Activated B cell treated with CpG ODN at 0.5 μM for 24 hours (primary cell): Measurements from ENCODE around the gene SDHAF4. TPM values are rescaled to one million over a fixed set of nuclear protein-coding genes. Genes with fewer than 3 reads are reported as not detected.
"Not testable (repeated sequence)": the region's sequence is repeated elsewhere in the genome, so short reads cannot be mapped to it uniquely, and the experiment has no call there.

Source experiments
- ATAC-seq: fragments of 200-7000 bp; cut with Tn5 transposase; one replicate; pipeline ENCODE4 v1.10.0; 2021; ENCODE audit warnings: low read depth, mild to moderate bottlenecking, moderate library complexity
- CTCF ChIA-PET: fragments of 350-600 bp; sonication (Branson Sonifier 250); formaldehyde crosslinking; loops from one replicate; lab custom pipeline; 2021; ENCODE audit warnings: antibody characterized with exemption; lab: Charles Lee
- POLR2A ChIA-PET: fragments of 350-600 bp; sonication (Branson Sonifier 250); formaldehyde crosslinking; loops from one replicate; lab custom pipeline; 2021; ENCODE audit warnings: antibody characterized with exemption; lab: Charles Lee
- DNase-seq: peaks from one replicate; pipeline ENCODE4 v3.0.0; 2022
- H3K27ac Mint-ChIP-seq: one replicate; pipeline ENCODE4 v1.8.0; 2020; ENCODE audit warnings: mixed read lengths
- H3K27me3 Mint-ChIP-seq: one replicate; pipeline ENCODE4 v1.8.0; 2021; ENCODE audit warnings: mixed read lengths
- H3K36me3 Mint-ChIP-seq: one replicate; pipeline ENCODE4 v1.8.0; 2021; ENCODE audit warnings: low read depth, mixed read lengths
- H3K4me1 Mint-ChIP-seq: one replicate; pipeline ENCODE4 v1.8.0; 2021; ENCODE audit warnings: mixed read lengths
- H3K4me3 Mint-ChIP-seq: one replicate; pipeline ENCODE4 v1.8.0; 2020; ENCODE audit warnings: mild to moderate bottlenecking, mixed read lengths
- H3K9me3 Mint-ChIP-seq: one replicate; pipeline ENCODE4 v1.8.0; 2020; ENCODE audit warnings: mixed read lengths
- intact Hi-C: fragments of 100-400 bp; cut with micrococcal nuclease; formaldehyde crosslinking; loops from one replicate; pipeline ENCODE4 v1.15.1; 2024
- total RNA-seq: library from RNA; stranded (reverse); gene quantifications from 2 replicates; pipeline ENCODE4 v1.2.3, GENCODE V29; 2022
- TF ChIP-seq, protein P1 (sequence below): fragments of 200-600 bp; IDR thresholded peaks from one replicate; pipeline ENCODE4 v1.8.0; 2022; ENCODE audit warnings: antibody characterized with exemption, mild to moderate bottlenecking

SDHAF4 gene
- total RNA-seq, 1 donor from 2014 or later: 7.6 TPM

DNA sequence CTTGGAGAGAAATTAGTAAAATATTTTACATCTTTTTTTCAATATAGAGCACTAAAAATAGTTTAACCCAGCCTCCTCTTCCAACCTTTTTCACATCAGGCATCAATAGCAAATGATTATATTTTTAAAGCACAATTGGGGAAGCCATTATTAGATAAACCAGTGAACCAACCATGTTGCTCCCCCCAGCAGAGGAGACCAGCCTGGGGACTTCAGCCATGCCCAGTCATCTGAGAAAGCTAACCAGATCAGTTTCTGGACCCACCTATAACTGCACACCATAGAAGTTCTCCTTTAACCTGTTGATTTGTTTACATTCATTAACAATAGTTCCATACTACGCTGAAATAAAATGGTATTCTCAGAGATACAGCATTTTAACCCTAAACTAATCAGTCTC lies 13.8 kb upstream of the SDHAF4 start:
- Mint-ChIP-seq H3K27me3 (no peaks in the 10 kb centered on the region), H3K27ac (no peak overlapping the region), H3K4me3 (no peak overlapping the region), H3K9me3 (no peaks in the 10 kb centered on the region), H3K36me3 (no peaks in the 10 kb centered on the region), H3K4me1 (no peaks in the 10 kb centered on the region)
- intact Hi-C loops: no loop called here
- no peak for DNase-seq
- ChIA-PET CTCF (no interaction called here), POLR2A (no interaction called here)
- no peak for ATAC-seq
- TF ChIP-seq, protein P1, sequence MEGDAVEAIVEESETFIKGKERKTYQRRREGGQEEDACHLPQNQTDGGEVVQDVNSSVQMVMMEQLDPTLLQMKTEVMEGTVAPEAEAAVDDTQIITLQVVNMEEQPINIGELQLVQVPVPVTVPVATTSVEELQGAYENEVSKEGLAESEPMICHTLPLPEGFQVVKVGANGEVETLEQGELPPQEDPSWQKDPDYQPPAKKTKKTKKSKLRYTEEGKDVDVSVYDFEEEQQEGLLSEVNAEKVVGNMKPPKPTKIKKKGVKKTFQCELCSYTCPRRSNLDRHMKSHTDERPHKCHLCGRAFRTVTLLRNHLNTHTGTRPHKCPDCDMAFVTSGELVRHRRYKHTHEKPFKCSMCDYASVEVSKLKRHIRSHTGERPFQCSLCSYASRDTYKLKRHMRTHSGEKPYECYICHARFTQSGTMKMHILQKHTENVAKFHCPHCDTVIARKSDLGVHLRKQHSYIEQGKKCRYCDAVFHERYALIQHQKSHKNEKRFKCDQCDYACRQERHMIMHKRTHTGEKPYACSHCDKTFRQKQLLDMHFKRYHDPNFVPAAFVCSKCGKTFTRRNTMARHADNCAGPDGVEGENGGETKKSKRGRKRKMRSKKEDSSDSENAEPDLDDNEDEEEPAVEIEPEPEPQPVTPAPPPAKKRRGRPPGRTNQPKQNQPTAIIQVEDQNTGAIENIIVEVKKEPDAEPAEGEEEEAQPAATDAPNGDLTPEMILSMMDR: no peak

DNA sequence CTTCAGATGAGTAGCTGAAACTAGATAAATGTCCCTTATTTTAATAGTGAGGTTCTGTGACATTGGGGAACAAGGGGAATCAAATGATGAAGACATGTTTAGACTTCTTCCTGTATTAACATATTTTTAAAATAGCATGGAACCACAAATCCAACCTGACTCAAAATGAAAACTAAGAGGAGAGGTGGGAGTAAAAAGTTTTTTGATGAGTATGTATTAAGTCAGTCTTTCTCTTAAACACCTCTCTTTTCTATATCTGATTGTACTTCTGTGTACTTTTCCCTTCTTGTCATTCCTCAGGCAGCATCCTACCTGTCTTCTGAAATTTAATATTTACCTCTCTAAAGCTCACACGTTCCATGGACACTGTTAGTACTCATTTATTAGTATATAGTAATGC lies 8.7 kb upstream of the SDHAF4 start:
- no peak for ATAC-seq
- POLR2A ChIA-PET: no interaction called here

DNA sequence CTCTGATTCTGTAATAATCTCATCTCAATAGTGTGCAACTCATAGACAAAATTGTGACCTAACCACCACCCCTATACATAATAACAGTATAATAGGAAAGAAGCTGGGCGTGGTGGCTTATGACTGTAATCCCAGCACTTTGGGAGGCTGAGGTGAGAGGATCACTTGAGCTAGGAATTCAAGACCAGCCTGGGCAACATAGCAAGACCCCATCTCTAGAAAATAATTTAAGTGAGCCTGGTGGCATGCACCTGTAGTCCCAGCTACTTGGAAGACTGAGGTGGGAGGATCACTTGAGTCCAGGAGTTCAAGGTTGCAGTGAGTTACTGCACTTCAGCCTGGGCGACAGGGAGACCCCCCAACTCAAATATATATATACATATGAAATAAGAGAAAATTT lies 4.3 kb upstream of the SDHAF4 start:
- H3K4me3 Mint-ChIP-seq, POLR2A ChIA-PET, H3K27ac Mint-ChIP-seq, H3K9me3 Mint-ChIP-seq, intact Hi-C loops, DNase-seq, H3K36me3 Mint-ChIP-seq, ATAC-seq, CTCF ChIA-PET, H3K27me3 Mint-ChIP-seq: not testable (repeated sequence)
- peaks cover 11% of the 10 kb centered on the region for H3K4me1 Mint-ChIP-seq

More for the DNA sequence above, 8.7 kb upstream of the SDHAF4 start:
- no peak overlapping the region for H3K27ac Mint-ChIP-seq
- peaks cover 3% of the 10 kb centered on the region for H3K36me3 Mint-ChIP-seq
- no peaks in the 10 kb centered on the region for H3K9me3 Mint-ChIP-seq
- no peaks in the 10 kb centered on the region for H3K27me3 Mint-ChIP-seq
- TF ChIP-seq, protein P1: no peak
- no peak overlapping the region for H3K4me3 Mint-ChIP-seq
- CTCF ChIA-PET: no interaction called here
- intact Hi-C loops: no loop called here
- no peaks in the 10 kb centered on the region for H3K4me1 Mint-ChIP-seq
- no peak for DNase-seq

DNA sequence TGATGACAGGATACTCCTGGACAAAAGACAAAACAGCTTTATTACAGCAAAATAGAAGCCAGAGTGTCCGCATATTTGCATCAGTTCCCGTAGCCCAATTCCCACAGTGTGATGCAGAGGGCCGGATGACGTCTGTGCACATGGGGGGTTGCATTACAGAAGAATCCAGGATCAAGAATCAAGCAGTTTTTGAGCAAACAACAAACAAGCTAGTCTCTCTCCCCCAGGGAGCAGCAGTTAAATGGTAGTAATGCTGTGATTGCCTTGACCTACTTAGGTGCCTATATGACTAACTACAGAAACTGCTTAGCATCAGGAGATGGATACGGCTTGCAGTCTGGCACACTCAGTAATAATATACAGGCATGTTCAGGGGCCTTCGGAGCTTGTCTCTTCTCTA lies 3.2 kb upstream of the SDHAF4 start:
- Mint-ChIP-seq H3K9me3 (no peaks in the 10 kb centered on the region), H3K27me3 (no peaks in the 10 kb centered on the region), H3K4me3 (no peak overlapping the region), H3K36me3 (peaks cover 1% of the 10 kb centered on the region), H3K4me1 (peaks cover 15% of the 10 kb centered on the region), H3K27ac (no peak overlapping the region)
- POLR2A ChIA-PET: no interaction called here
- DNase-seq (no peak), ATAC-seq (no peak)
- CTCF ChIA-PET: no interaction called here
- intact Hi-C loops: no loop called here
- TF ChIP-seq, protein P1: no peak

DNA sequence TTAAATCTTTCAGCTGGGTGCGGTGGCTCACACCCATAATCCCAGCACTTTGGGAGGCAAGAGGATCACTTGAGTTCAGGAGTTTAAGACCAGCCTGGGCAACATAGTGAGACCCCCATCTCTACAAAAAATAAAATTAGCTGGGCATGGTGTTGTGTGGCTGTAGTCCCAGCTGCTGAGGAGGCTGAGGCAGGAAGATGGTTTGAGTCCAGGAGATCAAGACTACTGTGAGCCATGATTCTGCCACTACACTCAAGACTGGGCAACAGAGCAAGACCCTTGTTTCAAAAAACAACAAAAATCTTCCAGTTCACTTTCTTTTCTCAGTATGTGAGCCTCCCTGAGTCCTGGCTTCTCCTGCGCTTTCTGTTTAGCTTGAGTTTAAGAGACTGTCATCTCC lies 7.9 kb downstream of the SDHAF4 start:
- no peak overlapping the region for H3K27ac Mint-ChIP-seq
- no peaks in the 10 kb centered on the region for H3K9me3 Mint-ChIP-seq
- ATAC-seq (no peak), DNase-seq (no peak)
- H3K4me1 Mint-ChIP-seq: no peaks in the 10 kb centered on the region
- TF ChIP-seq, protein P1: no peak
- H3K36me3 Mint-ChIP-seq: peaks cover 3% of the 10 kb centered on the region
- intact Hi-C loops: no loop called here
- no peaks in the 10 kb centered on the region for H3K27me3 Mint-ChIP-seq
- no peak overlapping the region for H3K4me3 Mint-ChIP-seq
- ChIA-PET CTCF (no interaction called here), POLR2A (no interaction called here)

DNA sequence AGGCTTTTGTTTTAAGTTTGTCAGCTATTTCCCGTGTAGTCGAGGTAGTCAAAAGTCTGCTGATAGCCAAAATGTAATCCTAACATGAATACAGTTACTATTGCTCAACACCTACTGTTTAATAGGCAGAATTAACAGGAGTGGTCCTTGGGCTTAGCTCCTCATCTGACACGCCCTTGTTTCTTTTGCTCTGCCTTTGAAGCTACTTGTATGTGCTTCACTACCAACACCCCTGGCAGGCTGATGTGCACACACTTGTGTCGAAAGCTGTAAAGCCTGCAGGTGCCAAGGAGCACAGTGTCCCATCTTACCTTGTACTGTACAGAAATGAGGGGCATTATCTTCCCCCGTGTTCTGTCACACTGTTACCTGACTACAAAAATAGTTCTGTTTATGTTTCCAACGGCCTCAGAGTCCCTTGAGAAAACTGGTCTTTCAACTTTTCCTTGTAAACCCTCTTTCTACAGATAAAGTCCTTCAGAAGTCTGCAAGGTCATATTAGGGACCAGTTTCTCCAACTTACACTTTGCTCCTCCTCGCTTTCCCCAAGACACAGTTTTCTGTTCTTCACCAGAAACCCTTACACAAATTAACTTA lies 9.3 kb downstream of the SDHAF4 start:
- Mint-ChIP-seq H3K4me1 (no peaks in the 10 kb centered on the region), H3K36me3 (peaks cover 11% of the 10 kb centered on the region), H3K9me3 (no peaks in the 10 kb centered on the region), H3K27ac (no peak overlapping the region), H3K4me3 (no peak overlapping the region), H3K27me3 (no peaks in the 10 kb centered on the region)
- intact Hi-C loops: no loop called here
- DNase-seq: no peak
- POLR2A ChIA-PET: interaction anchor here (1.0 kb wide), 1 partner anchor 9 kb away, joined by 4 read pairs; the partner anchor contains the start of gene SDHAF4
- CTCF ChIA-PET: no interaction called here
- TF ChIP-seq, protein P1: no peak
- ATAC-seq: no peak
